GM10266 (cell line): ENCODE results near the gene R3HDM4.

ENCODE experiments used
- DNase-seq: peaks from one replicate; pipeline ENCODE4 v3.0.0; 2012; ENCODE audit errors: extremely low spot score
- CTCF ChIP-seq: IDR thresholded peaks from 2 replicates; pipeline ENCODE4 v1.5.1; 2012; ENCODE audit warnings: mild to moderate bottlenecking, low read depth; ENCODE audit not compliant: control insufficient read depth, insufficient read depth; ENCODE audit errors: missing control alignments

Gene R3HDM4

GRCh38 chr19:912181-913079 lies 589 bp downstream of the R3HDM4 start:
- DNase-seq, result peak; percentile 75
- TF ChIP-seq CTCF, result no peak

GRCh38 chr19:911197-912033 lies 1.6 kb downstream of the R3HDM4 start:
- no peak for TF ChIP-seq CTCF
- DNase-seq, result no peak

GRCh38 chr19:907183-907853 lies 5.7 kb downstream of the R3HDM4 start:
- peak; percentile 75 for DNase-seq
- no peak for TF ChIP-seq CTCF

- no peak for TF ChIP-seq CTCF
- DNase-seq, result no peak
Measured at GRCh38 chr19:906480-906879, 6.5 kb downstream of the R3HDM4 start.

GRCh38 chr19:904545-904944 lies 8.5 kb downstream of the R3HDM4 start:
- DNase-seq, result no peak
- no peak for TF ChIP-seq CTCF

- no peak for DNase-seq
- no peak for TF ChIP-seq CTCF
Measured at GRCh38 chr19:903266-903797, 9.7 kb downstream of the R3HDM4 start.
